B cell (primary cell): ENCODE measurements around the gene ZNF518B. TPM values are rescaled to one million over a fixed set of nuclear protein-coding genes. Genes with fewer than 3 reads are reported as not detected.

Experiments used
- ATAC-seq: fragments of 200-7000 bp; cut with Tn5 transposase; one replicate; pipeline ENCODE4 v1.10.0; 2021; ENCODE audit warnings: low read depth, mild to moderate bottlenecking, moderate number of reproducible peaks, moderate library complexity
- CTCF ChIA-PET: fragments of 350-600 bp; sonication (Branson Sonifier 250); formaldehyde crosslinking; loops from one replicate; lab custom pipeline; 2021; ENCODE audit warnings: antibody characterized with exemption, inconsistent platforms; lab: Charles Lee
- POLR2A ChIA-PET: fragments of 350-600 bp; sonication (Branson Sonifier 250); formaldehyde crosslinking; loops from one replicate; lab custom pipeline; 2021; ENCODE audit warnings: antibody characterized with exemption; lab: Charles Lee
- DNase-seq: peaks from one replicate; pipeline ENCODE4 v3.0.0; 2013
- H2AFZ ChIP-seq: 2 replicates; pipeline ENCODE4 v1.6.1; 2012; ENCODE audit warnings: mild to moderate bottlenecking, low read depth, low read length; ENCODE audit not compliant: insufficient read depth, poor library complexity, severe bottlenecking
- H3K27ac ChIP-seq, 2 donors: 1 replicate in 1 of 2; 2 replicates in 1 of 2; pipeline ENCODE4 v1.5.1; 2012 to 2013; ENCODE audit warnings: low read length in 2 of 2, mild to moderate bottlenecking in 2 of 2, moderate library complexity in 1 of 2
- H3K27me3 ChIP-seq, 4 experiments: fragments of 200-600 bp in 1 of 4; sonication (generic) in 1 of 4; replicated peaks in 1 of 4; 1 replicate in 2 of 4; 2 replicates in 2 of 4; pipeline versions ENCODE4 v1.6.1 to v1.7.0; 2013 to 2016; ENCODE audit warnings: low read length in 3 of 4, mild to moderate bottlenecking in 2 of 4, mixed read lengths in 1 of 4, moderate library complexity in 1 of 4; ENCODE audit not compliant: insufficient read depth in 4 of 4, control insufficient read depth in 3 of 4; ENCODE audit errors: control extremely low read depth in 1 of 4
- H3K36me3 ChIP-seq, 2 experiments: replicated peaks in 1 of 2; 1 replicate in 1 of 2; 2 replicates in 1 of 2; pipeline versions ENCODE4 v1.6.1 to v1.7.1; 2013; ENCODE audit warnings: low read length in 1 of 2; ENCODE audit not compliant: insufficient read depth in 2 of 2, control insufficient read depth in 1 of 2; ENCODE audit errors: control extremely low read depth in 1 of 2, extremely low read depth in 1 of 2
- H3K4me1 ChIP-seq, 2 donors: fragments of 200-600 bp in 1 of 2; sonication (generic) in 1 of 2; 1 replicate in 1 of 2; 2 replicates in 1 of 2; pipeline versions ENCODE4 v1.5.1 to v1.6.1; 2013 to 2017; ENCODE audit warnings: low read length in 2 of 2; ENCODE audit not compliant: control insufficient read depth in 2 of 2, insufficient read depth in 2 of 2
- H3K4me2 ChIP-seq: replicated peaks from 2 replicates; pipeline ENCODE3; 2012; ENCODE audit warnings: mild to moderate bottlenecking, low read depth, low read length; ENCODE audit not compliant: poor library complexity, severe bottlenecking
- H3K4me3 ChIP-seq, 5 experiments: fragments of 200-600 bp in 1 of 5; sonication (generic) in 1 of 5; 1 replicate in 3 of 5; 2 replicates in 2 of 5; pipeline versions ENCODE4 v1.5.1 to v1.7.0; 2011 to 2016; ENCODE audit warnings: low read length in 4 of 5, mild to moderate bottlenecking in 4 of 5, low read depth in 2 of 5, control low read depth in 1 of 5, moderate library complexity in 1 of 5; ENCODE audit not compliant: insufficient read depth in 1 of 5; ENCODE audit errors: control extremely low read depth in 1 of 5, extremely low read depth in 1 of 5
- H3K79me2 ChIP-seq: fragments of 200-600 bp; sonication (generic); one replicate; pipeline ENCODE4 v1.6.0; 2016; ENCODE audit warnings: low read length; ENCODE audit not compliant: control insufficient read depth, insufficient read depth
- H3K9ac ChIP-seq: fragments of 200-600 bp; sonication (generic); 2 replicates; pipeline ENCODE4 v1.6.1; 2017; ENCODE audit warnings: mild to moderate bottlenecking, low read length, moderate library complexity
- H3K9me3 ChIP-seq, 3 donors: one replicate each; pipeline versions ENCODE4 v1.6.1 to v1.7.1; 2013; ENCODE audit warnings: low read length in 2 of 3; ENCODE audit not compliant: control insufficient read depth in 2 of 3, insufficient read depth in 1 of 3; ENCODE audit errors: control extremely low read depth in 1 of 3
- H4K20me1 ChIP-seq: 2 replicates; pipeline ENCODE4 v1.6.0; 2012; ENCODE audit warnings: mild to moderate bottlenecking, low read length; ENCODE audit not compliant: insufficient read depth, control insufficient read depth, poor library complexity, severe bottlenecking
- H3K27ac Mint-ChIP-seq: one replicate; pipeline ENCODE4 v1.8.0; 2021; ENCODE audit warnings: mixed read lengths
- H3K27me3 Mint-ChIP-seq: one replicate; pipeline ENCODE4 v1.8.0; 2021; ENCODE audit warnings: mixed read lengths
- H3K4me1 Mint-ChIP-seq: one replicate; pipeline ENCODE4 v1.8.0; 2021; ENCODE audit warnings: mixed read lengths
- H3K4me3 Mint-ChIP-seq: one replicate; pipeline ENCODE4 v1.8.0; 2021; ENCODE audit warnings: mixed read lengths
- H3K9me3 Mint-ChIP-seq: one replicate; pipeline ENCODE4 v1.8.0; 2022; ENCODE audit warnings: mixed read lengths; ENCODE audit not compliant: insufficient read depth
- EZH2 ChIP-seq: IDR thresholded peaks from 2 replicates; pipeline ENCODE4 v1.6.1; 2012; ENCODE audit warnings: borderline replicate concordance, low read depth, mild to moderate bottlenecking, moderate library complexity, low read length; ENCODE audit not compliant: insufficient read depth, poor library complexity, severe bottlenecking
- WGBS: methylation state at CpG from one replicate; pipeline ENCODE4 v1.1.5; 2013; ENCODE audit warnings: missing lambda C conversion rate; ENCODE audit not compliant: insufficient coverage; 5-methylcytosine and 5-hydroxymethylcytosine counted together
- intact Hi-C: fragments of 100-400 bp; cut with micrococcal nuclease; formaldehyde crosslinking; loops from one replicate; pipeline ENCODE4 v1.10.0; 2022
- polyA plus RNA-seq: library from polyadenylated mRNA; depleted of rRNA; stranded (reverse); fragments of >200 nt; gene quantifications from 2 replicates; pipeline ENCODE4 v1.2.3, GENCODE V29; 2012
- total RNA-seq, 2 donors: library from RNA; stranded (reverse); fragments of 120-200 nt in 1 of 2; gene quantifications; 1 replicate in 1 of 2; 2 replicates in 1 of 2; pipeline versions ENCODE4 v1.2.3 to v1.2.4, GENCODE V29; 2013 to 2022
- TF ChIP-seq, protein P1 (sequence below): fragments of 200-600 bp; IDR thresholded peaks from one replicate; pipeline ENCODE4 v1.8.0; 2022; ENCODE audit warnings: antibody characterized with exemption, mild to moderate bottlenecking

Gene ZNF518B
- total and polyA plus RNA-seq, 2 donors (not counting 1 experiment from before 2014, with no cell fraction given), result 9.1 to 39.8 TPM

DNA sequence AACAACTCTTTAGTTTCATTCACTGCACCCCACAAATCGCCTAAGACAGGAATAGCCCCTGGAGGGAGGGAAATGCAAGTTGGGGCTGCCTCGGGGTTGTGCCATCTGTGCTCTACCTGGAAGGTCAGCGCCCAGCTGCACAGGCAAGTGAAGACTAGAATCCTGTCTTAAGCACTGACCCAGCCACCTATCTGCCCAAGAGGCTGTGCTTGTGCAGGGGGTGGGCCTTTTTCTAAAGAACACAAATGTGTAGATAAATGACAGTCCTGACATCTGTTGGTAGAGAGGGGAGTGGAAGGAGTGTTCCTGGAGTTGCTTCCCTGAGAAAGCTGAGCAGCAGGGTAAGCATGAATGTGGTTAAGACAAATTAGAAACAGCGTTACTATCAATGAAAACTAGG is 15.7 kb downstream of the ZNF518B start:
- H3K9ac ChIP-seq, result no peak overlapping the region

DNA sequence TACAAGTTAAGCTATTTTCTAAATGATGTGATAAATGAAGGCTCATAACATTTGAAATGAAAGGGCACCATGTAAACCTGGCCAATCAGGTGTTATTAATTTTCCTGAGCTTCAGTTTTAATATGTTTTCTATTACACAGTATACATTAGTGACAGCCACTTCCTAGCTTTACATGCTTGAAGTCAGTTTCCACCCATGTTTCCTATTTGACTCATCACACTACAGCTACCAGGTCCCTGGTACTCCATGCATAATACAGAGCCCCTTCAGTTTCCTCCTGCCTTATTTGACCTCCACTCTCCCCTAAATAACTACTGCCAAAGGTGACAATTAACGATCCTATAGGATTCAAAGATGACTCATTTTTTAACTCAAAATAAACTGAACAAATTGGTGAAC is 18.3 kb downstream of the ZNF518B start:
- ATAC-seq (no peak), DNase-seq (no peak)
- no CpG with 5 or more reads among the region's 1 CpG for WGBS
- no peak overlapping the region for H3K27ac Mint-ChIP-seq
- POLR2A ChIA-PET, result no interaction called here
- Histone ChIP-seq H3K4me2 (no peak overlapping the region), H3K4me1 (no peaks in the 10 kb centered on the region), H2AFZ (no peak overlapping the region), H3K9me3 (peaks cover 0 to 16% (median 13%) of the 10 kb centered on the region in 3 donors), H3K36me3 (no peaks in the 10 kb centered on the region), H3K27me3 (no peaks in the 10 kb centered on the region), H3K79me2 (no peaks in the 10 kb centered on the region), H3K9ac (no peak overlapping the region), H4K20me1 (no peaks in the 10 kb centered on the region), H3K27ac (no peak overlapping the region), H3K4me3 (no peak overlapping the region)
- H3K9me3 Mint-ChIP-seq, result peaks cover 13% of the 10 kb centered on the region
- intact Hi-C loops, result no loop called here
- no peak overlapping the region for H3K4me3 Mint-ChIP-seq
- TF ChIP-seq EZH2, result no peak
- TF ChIP-seq, protein P1, sequence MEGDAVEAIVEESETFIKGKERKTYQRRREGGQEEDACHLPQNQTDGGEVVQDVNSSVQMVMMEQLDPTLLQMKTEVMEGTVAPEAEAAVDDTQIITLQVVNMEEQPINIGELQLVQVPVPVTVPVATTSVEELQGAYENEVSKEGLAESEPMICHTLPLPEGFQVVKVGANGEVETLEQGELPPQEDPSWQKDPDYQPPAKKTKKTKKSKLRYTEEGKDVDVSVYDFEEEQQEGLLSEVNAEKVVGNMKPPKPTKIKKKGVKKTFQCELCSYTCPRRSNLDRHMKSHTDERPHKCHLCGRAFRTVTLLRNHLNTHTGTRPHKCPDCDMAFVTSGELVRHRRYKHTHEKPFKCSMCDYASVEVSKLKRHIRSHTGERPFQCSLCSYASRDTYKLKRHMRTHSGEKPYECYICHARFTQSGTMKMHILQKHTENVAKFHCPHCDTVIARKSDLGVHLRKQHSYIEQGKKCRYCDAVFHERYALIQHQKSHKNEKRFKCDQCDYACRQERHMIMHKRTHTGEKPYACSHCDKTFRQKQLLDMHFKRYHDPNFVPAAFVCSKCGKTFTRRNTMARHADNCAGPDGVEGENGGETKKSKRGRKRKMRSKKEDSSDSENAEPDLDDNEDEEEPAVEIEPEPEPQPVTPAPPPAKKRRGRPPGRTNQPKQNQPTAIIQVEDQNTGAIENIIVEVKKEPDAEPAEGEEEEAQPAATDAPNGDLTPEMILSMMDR, result no peak
- CTCF ChIA-PET, result no interaction called here
- H3K4me1 Mint-ChIP-seq, result no peaks in the 10 kb centered on the region
- no peaks in the 10 kb centered on the region for H3K27me3 Mint-ChIP-seq

More for the DNA sequence above, 15.7 kb downstream of the ZNF518B start:
- H3K9me3 ChIP-seq, result peaks cover 2 to 22% (median 16%) of the 10 kb centered on the region in 3 donors
- ATAC-seq (no peak), DNase-seq (no peak)
- no peaks in the 10 kb centered on the region for H3K27me3 ChIP-seq
- H3K4me1 ChIP-seq, result no peaks in the 10 kb centered on the region
- TF ChIP-seq, protein P1, result no peak
- no peaks in the 10 kb centered on the region for H3K4me1 Mint-ChIP-seq
- peaks cover under 1% of the 10 kb centered on the region for H4K20me1 ChIP-seq
- intact Hi-C loops, result no loop called here
- no peak overlapping the region for H2AFZ ChIP-seq
- no peaks in the 10 kb centered on the region for H3K27me3 Mint-ChIP-seq
- ChIA-PET POLR2A (no interaction called here), CTCF (no interaction called here)
- peaks cover 13% of the 10 kb centered on the region for H3K9me3 Mint-ChIP-seq
- H3K36me3 ChIP-seq, result peaks cover 10 to 21% of the 10 kb centered on the region in 2 experiments
- 100% methylated on average over 2 of the region's 4 CpGs for WGBS
- H3K79me2 ChIP-seq, result no peaks in the 10 kb centered on the region
- H3K27ac Mint-ChIP-seq, result no peak overlapping the region
- no peak overlapping the region for H3K4me2 ChIP-seq
- H3K27ac ChIP-seq, result no peak overlapping the region
- no peak overlapping the region for H3K4me3 ChIP-seq
- no peak overlapping the region for H3K4me3 Mint-ChIP-seq
